Suppressor macrophage treated with lipopolysaccharide for 4 hours (primary cell): Measurements from ENCODE around the gene CPLX4.

Experiments used
- DNase-seq: peaks from one replicate; pipeline ENCODE4 v3.0.0-alpha.2; 2020

Gene CPLX4

DNA sequence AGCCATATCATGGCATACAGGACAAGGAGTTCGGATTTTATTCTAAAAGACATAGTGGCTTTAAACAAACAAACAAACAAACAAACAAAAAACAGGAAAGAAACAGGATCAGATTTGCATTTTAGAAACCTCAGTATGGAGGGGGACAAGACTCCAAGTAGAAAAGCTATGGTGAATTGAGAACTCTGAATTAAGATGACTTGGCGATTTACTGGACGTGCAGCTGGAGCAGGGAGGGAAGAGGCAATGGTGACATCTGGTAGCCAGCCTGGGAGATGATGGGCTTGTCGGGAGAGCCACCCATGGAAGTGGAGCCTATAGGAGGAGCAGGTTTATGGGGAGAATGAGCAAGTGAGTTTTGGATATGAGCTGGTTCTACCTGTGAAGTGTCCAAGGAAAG is 13.2 kb downstream of the CPLX4 start:
- DNase-seq = no peak

DNA sequence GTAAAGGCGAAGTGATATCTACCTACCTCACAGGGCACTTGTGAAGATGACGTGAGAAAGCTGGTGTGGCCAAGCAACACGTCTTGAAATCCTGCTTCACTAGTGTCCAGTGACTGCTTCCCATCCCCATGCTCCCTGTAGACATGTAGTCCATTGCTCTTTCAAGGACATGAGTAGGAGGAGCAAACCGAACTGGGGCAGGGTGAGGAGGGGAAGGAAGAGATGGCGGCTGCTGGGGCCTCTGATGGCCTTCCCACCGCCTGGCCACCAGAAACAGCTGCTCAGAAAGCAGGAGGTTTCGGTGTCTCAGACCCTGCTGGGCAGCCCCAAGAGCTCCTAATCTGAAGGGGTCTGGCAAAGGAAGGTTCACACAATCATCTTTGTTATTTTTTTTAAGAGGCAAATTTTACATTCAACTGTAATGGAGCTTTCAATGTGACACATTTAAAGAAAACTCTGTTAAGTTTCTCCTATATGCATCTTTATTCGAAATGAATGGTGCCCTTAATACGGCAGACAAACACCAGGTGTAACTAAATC is 14.7 kb downstream of the CPLX4 start:
- no peak for DNase-seq

DNA sequence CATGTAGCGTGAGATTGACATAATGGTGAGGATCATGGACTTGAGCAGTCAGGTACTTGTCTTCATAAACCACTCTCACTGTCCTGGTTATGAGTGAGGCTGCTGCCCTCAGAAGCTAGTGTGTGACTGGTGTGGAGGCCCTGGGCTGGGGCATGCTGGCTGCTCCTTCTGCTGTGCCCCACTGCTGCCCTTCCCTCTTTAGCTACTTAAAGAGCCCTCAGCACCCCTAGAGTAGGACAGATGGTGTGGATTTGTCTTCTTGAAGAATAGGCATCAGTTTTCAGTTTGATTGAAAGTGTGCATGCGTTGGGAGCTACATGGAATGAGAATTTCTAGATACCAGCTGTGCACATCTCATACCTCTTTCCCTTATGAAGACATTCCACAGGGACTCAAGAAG is 15.4 kb downstream of the CPLX4 start:
- no peak for DNase-seq

DNA sequence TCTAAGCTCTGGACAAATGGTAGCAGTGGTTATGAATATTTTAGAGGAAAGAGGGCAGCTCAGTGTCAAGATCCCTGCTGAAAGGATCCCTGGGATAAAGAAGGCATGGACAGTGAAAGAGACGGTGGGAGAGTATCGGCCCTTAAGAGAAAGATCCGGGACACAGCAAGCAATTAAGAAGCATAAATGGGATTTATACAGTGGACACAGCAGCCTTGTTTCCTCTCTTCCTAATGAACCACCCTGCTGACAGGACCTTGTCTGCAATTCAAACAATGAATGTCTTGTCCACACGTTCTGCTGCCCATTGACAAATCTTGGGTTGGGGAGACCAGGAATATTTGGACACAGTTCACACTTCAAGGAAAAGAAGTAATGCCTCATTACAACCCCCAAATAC is 16.5 kb downstream of the CPLX4 start:
- DNase-seq = no peak

DNA sequence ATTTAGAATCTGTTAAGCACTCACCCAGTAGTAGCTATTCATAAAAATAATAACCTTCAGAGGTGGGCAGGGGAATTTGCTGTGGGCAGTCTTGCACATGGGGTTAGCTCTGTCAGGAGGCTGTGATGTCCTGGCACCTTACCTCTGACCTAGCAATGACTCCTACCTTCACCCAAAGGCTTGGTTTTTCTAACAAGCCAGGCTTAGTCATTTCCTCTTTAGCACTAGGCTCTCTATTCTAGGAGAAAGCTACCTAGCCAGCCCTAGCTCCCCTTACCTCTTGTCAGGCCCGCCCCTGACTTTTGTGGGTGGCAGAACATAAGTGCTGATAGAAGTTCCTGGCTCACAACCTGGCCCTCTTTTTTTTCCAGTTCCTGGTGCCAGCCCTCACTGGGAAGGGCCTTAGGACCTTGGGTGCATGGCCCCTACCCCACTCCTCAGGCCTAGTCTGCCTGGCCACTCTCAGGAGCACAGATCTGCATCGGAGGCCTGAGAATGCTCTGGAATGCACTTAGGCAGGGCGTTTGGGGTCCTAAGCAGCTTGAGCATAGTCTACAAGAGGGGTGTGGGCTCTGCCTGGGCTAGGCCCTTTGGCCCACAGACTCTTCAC is 17.7 kb downstream of the CPLX4 start:
- DNase-seq = no peak

DNA sequence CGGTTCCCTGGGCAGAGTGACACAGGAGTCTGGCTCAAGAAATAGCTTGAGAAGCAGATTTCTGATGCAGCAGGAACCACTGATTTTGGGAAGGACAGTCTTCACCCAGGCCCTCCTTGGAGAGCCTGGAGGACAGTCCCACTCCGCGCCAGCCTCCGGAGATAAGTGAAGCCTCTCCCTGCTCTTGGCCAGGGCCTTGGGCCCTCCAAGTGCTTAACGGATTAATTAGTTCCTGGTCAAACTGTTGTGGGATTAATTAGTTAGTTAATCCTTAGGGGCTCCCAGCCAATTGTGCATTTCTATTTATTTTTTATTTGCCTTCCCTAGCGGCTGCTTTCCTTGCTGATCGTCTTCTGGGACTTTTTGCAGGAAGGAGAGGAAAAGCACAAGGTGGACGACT is 19.6 kb downstream of the CPLX4 start:
- no peak for DNase-seq

DNA sequence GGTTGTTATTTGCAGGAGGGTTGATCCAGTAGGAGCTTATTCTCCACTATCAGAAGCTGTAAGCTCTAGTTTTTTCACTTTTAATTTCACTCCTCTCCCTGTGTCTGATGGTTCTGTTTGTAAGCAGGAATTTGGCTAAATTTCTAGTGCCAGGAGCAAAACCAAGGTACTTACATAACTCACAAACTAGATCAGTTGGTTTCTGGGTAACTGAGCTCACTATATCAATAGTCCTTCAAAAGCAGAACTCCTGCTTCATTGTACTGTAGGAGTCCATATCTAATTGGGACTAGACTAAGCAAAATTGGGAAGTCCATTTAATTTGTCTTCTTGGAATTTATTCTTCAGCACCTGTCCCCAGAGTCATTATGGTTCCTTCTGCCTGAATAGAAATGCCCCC is 25.1 kb downstream of the CPLX4 start:
- DNase-seq = no peak

DNA sequence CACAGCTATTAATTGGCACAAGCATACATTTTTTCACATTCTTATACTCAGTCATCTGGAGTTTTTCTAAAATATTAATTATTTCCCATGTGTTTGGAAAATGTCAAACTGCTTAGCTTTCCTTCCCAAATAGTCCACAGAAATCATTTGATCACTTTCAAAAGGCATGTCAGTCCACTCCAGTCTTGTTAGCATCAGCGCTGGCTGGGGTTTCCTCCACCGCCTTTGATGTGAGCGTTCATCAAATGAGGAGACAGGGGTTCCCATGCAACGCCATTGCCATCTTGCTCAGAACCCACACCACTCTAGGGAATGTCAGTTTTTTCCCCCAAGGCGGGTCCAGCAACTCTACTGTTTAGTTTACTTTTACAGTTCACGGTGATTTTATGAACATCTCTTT is 32.1 kb downstream of the CPLX4 start:
- no peak for DNase-seq

DNA sequence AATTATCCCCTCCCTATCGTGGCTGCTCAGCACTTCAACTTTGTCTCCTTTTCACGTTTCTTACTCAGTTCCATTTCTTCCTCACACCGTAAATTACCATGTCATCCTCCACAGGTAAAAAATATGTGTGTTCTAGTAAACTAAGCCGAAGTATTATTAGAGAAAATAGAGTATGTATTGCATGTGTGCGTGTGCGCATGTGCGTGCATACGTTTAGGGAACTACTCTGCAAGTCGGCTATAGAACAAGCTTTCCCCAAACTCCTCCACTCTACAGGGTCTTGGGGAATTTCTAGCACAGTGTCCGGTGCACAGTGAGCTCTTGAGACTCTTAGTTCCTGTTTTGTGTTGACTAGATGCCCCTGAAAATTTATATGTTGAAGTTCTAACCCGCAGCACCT is 36.1 kb downstream of the CPLX4 start:
- no peak for DNase-seq

DNA sequence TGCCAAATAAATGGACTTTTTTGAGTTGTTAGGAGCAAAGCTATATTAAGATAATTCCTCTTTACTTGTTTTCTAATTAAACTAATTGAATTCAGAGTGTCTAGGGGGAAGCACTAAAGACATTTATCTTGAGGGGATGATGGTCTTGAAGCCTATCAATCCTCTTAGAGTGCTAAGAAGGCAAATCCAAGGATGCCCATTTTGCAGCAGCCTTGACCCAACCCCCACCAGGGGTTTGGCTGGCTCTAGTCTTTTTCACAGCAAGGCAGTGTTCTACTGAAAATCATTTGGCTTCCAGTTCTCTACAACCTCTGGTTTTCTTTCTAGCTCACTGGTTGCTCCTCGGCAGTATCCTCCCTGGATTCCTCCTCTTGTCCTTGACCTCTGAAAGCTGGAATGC is 38.7 kb downstream of the CPLX4 start:
- no peak for DNase-seq

DNA sequence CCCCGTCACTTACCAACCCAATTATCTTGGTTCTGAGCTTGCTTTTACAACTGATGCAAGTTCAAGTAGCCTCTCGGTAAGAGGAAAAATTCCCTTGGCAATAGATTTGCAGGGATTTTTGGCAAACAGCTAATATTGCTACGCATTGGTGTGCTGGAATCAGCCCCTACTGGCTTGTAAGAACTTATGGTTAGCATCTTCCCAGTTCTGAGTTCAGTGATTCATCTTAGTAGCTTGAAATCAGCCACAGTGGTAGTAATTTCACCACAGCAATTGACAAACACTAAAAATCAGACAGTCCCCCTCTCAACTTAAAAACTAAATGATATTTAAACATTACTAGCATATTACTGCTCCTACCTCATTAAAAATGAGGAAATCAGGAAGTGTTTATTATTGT is 39.3 kb downstream of the CPLX4 start:
- no peak for DNase-seq

DNA sequence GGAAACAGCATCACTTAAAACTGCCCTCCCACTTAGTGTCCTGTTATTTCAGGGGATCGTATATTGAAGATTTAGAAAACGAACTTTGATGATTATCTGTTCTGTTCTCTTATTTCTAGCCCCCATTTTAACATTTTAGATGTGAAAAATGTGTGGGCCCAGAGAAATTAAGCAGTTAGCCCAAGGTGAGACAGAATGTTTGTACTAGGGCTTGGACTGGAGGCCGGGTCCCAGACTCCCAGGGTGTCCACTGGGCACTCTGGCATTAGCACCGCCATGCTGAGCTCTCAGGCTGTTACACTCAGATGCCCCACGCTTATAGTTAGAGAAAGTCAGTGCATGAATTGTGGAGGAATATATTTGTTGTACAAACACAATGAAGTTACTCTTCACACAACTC is 39.7 kb downstream of the CPLX4 start:
- DNase-seq = no peak

DNA sequence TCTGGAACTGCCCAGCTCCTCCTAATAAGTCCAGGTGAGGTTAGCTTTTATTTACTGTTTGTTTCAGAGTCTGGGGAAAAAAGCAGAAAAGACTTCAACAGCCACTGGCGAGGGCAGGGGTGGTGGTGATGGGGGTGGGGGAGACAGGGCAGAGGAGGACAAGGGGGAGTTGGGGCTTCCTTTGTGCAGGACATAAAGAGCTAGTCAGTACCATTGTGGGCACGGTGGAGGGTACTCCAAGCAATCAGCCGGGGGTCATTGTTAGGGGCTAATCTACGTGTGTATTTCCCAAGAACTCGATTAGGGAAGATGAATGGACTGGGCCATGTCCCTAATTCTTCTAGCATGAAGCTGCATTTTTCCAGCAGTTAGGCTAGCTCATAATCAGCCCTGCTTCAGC is 42.4 kb downstream of the CPLX4 start:
- no peak for DNase-seq

DNA sequence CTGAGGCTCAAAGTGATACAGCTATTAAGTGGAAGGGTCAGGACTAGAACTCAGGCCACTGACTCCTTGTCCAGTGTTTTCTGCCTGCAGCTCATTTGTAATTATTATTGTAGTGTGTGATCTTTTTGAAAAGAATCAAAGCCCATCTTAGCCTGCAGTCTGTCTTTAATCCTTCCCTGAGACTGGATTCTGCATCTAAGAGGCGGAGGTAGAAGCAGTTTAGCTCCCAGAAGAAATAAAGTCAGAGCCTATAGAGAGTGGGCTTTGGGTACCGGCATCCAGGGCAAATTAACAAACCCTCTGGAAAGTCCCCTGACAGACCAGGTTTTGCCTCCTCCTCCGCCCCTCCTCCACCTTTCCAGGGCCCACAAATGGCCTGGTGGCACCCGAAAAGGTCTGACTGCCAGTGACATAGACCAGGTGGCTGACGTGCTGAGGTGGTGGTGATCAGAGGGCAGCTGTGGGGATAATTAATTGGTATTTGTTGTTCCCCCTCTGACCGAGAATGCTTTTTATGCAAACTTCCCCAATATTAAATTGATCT is 43.0 kb downstream of the CPLX4 start:
- no peak for DNase-seq

DNA sequence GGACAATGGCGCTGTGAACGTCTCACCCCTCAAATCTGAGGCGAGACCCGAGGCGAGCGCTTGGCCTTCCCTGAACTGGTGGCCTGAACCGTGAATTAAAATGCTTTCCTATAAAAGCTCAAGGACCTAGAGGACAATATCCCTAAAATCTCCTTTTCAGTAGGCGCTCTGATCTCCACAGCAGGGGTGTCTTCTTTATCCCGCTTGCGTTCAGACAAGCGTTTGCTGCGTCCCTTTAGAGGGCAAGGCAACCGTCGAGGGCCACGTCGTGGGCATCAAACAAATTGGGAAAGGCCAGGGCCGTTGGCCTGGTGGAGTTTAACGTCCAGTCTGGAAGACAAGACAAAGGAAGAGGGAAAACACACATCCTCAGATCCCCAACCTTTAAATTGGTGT is 43.9 kb downstream of the CPLX4 start:
- no peak for DNase-seq

DNA sequence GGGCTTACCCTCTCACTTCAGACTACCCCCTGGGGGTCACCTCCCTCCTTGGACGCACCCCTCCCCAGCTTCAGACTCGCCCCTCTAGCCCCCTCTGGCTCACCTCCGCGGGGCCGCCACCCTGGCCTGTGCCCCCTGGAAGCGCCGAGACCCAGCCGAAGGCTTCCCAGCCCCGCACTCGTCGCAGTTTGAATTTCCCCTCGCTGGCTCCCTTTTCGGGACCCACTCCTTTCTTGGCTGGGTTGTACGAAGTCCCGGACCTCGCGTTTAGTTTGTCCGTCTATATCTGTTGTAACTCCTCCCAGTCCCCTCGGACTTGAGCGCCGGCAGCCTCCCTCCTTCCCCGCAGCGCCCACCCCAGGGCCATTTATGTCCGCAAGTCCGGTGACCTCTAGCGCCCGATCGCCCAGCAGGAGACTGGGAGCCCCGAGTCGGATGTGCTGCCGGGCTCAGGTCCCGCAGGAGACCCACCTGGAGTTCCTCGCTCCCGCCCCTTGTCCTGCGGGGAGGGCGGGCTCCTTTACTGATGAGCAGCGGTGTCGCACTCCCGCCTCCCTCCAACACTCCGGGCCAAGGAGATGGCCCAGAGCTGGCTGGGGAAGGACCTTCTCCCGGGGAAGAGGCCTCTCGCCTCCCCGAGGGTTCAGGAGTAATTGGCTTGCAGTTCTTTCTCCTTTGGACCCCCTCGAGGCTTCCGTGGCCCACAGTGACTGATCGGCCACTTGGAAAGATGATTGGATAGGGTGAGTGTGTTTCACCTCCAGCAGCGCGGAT is 44.5 kb downstream of the CPLX4 start:
- no peak for DNase-seq

DNA sequence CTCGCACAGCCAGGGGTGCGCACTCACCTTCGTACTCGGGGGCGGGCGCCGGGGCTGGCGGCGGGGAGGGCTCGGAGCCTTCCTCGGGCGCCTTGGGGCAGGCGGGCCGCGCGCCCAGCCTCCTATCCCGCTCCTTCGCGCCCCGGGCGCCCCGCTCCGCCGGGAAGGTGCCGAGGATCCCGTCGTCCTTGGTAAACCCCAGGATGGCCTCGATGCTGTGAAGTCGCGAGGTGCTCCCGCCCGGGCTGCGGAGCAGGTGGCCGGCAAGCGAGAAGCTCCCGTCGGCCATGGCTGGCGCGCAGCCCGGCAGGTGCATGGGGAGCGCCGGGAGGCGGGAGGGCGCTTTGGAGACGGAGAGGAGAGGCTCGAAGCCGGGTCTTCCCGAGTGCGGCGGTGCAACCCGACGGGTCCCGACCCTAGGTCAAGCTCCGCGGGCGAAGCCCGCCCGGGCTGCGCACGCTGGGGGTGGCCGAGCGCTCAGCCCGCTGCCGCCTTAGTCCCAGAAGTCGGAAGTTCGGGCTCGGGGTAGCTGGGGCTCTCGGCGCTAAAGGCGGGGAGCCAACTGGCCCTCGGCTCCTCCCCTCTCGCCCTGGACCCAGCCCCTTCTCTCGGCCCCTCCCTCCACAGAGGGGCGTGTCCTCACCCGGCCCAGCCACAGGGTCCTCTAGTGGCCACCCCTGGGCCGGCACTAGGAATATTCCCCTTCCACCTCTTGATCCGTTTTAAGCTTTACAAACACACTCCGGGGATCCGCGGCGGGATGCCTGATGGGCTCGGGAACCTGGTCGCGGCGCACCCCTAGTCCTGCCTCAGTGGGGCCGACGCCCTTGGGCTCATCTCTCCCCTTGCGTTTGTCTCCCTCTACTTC is 45.3 kb downstream of the CPLX4 start, which contains the start of gene RAX:
TSS of gene RAX (minus strand) at position 564 of the 868 bp plus-strand sequence. CDS start at position 316, 248 bp downstream.
- DNase-seq = peak; percentile 26

DNA sequence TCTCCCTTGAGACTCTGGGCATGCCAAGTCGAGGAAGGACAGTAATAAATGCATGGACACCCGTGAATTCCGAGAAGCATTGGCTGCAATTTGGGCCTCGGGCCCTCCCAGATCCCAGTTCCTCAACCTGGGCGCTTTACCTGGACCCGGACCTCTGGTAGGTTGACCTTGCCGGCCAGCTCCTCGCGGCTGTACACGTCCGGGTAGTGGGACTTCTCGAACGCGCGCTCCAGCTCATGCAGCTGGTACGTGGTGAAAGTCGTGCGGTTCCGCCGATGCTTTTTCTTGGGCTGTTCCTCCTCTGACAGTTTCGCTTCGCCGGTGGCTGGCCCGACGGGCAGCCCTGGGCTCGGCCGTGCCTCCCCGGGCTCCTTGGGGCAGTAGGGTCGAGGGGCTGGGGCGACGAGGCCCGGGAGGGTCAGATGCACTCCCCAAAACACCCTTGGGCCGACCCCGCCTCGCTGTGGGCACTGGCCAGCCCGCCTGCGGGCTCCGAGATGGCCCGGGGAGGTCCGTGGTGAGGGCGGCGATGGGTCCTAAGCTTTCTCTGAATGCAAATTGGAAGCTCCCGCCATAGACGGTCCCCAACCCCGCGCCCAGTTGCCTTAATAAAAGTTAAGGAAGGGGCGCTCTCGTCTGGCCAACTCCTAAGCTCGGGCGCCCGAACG is 46.1 kb downstream of the CPLX4 start:
- peak; percentile 34 for DNase-seq

DNA sequence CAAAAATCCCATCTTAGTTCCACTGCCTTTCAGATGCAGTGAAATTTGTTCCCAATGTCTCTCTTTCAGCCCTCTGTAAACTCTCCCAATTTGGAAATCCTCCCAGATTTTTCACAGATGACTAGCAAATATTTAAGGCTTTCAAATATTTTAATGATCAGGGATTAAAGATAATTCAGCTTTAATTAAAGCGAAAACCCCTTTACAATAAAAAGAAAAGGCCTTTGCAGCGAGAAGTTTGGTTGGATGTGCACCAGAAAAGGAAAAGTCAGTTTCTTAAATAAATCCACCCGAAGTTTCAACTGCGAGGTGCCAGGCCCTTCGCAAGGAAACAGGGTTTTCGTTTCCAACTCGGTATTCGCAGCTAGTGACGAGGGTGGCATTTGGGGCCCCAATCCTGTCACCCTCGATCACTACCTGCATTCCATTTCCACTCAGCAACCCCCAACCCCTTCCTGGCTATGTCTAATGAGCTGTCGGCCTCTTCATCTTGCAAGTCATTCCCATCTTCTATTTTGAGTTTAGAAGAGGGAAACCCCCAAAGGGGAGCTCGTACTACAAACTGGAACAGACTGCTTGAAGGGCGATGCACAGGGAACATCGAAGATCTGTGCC is 46.7 kb downstream of the CPLX4 start:
- DNase-seq = no peak

DNA sequence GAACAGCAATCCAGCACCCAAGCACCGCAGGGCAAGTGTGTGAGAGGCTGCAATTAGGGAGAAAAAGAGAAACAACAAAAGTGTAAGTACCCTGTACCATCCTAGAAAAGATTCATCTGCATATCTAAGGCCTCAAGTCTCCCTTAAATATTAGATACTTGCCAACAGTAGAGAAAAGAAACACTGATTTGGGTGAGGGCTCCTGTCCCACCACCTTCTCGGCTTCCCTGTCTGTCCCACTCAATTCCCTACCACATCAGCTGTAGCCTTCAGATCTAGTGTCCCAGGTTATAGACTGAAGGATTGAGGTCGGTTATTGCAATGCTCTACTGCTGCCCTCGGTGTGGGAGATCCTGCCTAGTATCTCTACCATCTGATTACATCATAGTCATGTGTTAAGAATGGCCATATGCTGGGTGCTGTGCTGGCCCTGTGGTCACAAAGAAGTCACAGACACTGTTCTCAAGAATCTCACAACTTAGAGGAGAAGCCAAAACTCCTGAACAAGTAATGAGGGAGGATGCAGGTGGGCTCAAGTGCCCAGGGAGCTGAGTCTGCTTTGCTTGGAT is 47.7 kb downstream of the CPLX4 start:
- DNase-seq = no peak

DNA sequence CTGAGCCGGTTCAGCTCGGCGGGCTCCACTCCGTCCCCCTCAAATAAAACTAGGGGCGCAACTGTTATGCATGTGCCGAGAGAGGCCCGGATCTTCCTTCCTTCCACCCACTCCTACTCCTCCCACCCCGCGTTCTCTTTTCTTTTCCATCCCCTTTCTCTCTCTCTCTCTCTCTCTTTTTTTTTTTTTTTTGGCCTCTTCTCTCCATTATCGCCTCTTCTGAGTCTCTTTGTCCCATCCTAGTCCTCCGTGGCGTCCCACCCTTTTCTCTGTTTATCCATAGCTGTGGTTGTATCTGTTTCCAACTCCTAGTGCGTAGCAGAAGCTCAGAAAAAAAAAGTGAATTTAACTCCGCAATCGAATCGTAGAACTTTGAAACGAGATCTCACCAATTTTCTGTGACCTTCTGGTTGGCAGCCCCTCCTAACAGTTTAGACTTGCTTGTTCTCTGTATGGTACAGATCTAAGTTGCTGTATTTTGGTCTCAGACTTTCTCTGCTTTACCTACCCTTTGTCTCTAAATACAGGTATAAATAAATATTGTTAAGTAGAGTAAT is 48.8 kb downstream of the CPLX4 start:
- DNase-seq = no peak
